Body of pancreas (tissue), 4 donors: ENCODE results near the gene PRPSAP1. TPM values are rescaled to one million over a fixed set of nuclear protein-coding genes. Genes with fewer than 3 reads are reported as not detected.

Source experiments
- ATAC-seq: fragments of 150-250 bp; one replicate; pipeline ENCODE4 v1.9.1; 2016
- DNase-seq, 4 donors: peaks; one replicate each; pipeline ENCODE4 v3.0.0-alpha.2; 2019
- H3K27ac ChIP-seq, 4 donors: fragments of 200-600 bp; sonication (generic); 1 replicate in 3 of 4; 2 replicates in 1 of 4; pipeline versions ENCODE4 v1.5.1 to v1.6.1; 2016 to 2019; ENCODE audit warnings: mild to moderate bottlenecking in 1 of 4, mixed read lengths in 1 of 4, moderate library complexity in 1 of 4
- H3K27me3 ChIP-seq, 2 donors: fragments of 200-600 bp; sonication (generic); one replicate each; pipeline ENCODE4 v1.6.0; 2016; ENCODE audit warnings: mild to moderate bottlenecking in 1 of 2
- H3K36me3 ChIP-seq, 2 donors: fragments of 200-600 bp; sonication (generic); replicated peaks in 1 of 2; 2 replicates each; pipeline ENCODE4 v1.5.1; 2016; ENCODE audit warnings: low read depth in 2 of 2; ENCODE audit not compliant: insufficient read depth in 1 of 2
- H3K4me1 ChIP-seq: fragments of 200-600 bp; sonication (generic); one replicate; pipeline ENCODE4 v1.6.0; 2016
- H3K4me3 ChIP-seq, 2 donors: fragments of 200-600 bp; sonication (generic); 1 replicate in 1 of 2; 2 replicates in 1 of 2; pipeline ENCODE4 v1.5.1; 2016 to 2019
- H3K9me3 ChIP-seq, 3 donors: fragments of 200-600 bp; sonication (generic); 1 replicate in 2 of 3; 2 replicates in 1 of 3; pipeline ENCODE4 v1.5.1; 2016
- POLR2A ChIP-seq, 3 donors: fragments of 450-650 bp; IDR thresholded peaks; one replicate each; pipeline ENCODE4 v1.6.1; 2016; ENCODE audit warnings: antibody characterized with exemption in 3 of 3, mild to moderate bottlenecking in 2 of 3
- WGBS, 2 donors: methylation state at CpG; one replicate each; pipeline ENCODE4 v1.1.5; 2017; 5-methylcytosine and 5-hydroxymethylcytosine counted together
- intact Hi-C: fragments of 100-400 bp; cut with DNase I; formaldehyde crosslinking; loops from one replicate; pipeline ENCODE4 v1.15.1; 2023
- total RNA-seq, 2 donors: library from RNA; depleted of rRNA; stranded (reverse); fragments of >200 nt; gene quantifications; one replicate each; pipeline ENCODE4 v1.1.0, GENCODE V29; 2016
- TF ChIP-seq, protein P1 (sequence below), 7 experiments: fragments of 450-650 bp in 4 of 7; fragments of 200-600 bp in 3 of 7; sonication (generic) in 3 of 7; IDR thresholded peaks; one replicate each; pipeline ENCODE4 v1.5.1; 2016 to 2019; ENCODE audit warnings: antibody characterized with exemption in 7 of 7

PRPSAP1 gene
- total RNA-seq, 2 donors from 2014 or later = 34.8 to 55.7 TPM

DNA sequence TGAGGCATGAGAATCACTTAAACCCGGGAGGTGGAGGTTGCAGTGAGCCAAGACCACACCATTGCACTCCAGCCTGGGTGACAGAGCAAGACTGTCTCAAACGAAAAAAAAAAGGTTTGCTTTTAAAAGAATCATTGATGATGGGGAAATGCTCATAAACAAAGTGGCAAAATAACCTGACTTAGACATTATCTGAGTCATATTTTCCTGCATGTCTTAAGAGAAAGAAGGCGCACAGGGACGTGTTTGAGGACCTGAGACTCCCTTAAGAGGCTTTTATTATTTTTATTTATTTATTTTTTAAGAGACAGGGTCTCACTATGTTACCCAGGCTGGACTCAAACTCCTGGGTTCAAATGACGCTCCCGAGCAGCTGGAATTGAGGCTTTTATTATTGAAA lies 5.7 kb upstream of the PRPSAP1 start:
- peaks cover 9% of the 10 kb centered on the region for H3K4me1 ChIP-seq
- no peak for ATAC-seq
- no peak for DNase-seq
- no peak overlapping the region for H3K27ac ChIP-seq
- H3K4me3 ChIP-seq = no peak overlapping the region
- H3K27me3 ChIP-seq = no peaks in the 10 kb centered on the region
- H3K9me3 ChIP-seq = no peaks in the 10 kb centered on the region
- intact Hi-C loops = no loop called here
- WGBS, 2 donors = 79 to 83% methylated on average over 6 of the region's 6 CpGs
- no peaks in the 10 kb centered on the region for H3K36me3 ChIP-seq
- TF ChIP-seq, protein P1, sequence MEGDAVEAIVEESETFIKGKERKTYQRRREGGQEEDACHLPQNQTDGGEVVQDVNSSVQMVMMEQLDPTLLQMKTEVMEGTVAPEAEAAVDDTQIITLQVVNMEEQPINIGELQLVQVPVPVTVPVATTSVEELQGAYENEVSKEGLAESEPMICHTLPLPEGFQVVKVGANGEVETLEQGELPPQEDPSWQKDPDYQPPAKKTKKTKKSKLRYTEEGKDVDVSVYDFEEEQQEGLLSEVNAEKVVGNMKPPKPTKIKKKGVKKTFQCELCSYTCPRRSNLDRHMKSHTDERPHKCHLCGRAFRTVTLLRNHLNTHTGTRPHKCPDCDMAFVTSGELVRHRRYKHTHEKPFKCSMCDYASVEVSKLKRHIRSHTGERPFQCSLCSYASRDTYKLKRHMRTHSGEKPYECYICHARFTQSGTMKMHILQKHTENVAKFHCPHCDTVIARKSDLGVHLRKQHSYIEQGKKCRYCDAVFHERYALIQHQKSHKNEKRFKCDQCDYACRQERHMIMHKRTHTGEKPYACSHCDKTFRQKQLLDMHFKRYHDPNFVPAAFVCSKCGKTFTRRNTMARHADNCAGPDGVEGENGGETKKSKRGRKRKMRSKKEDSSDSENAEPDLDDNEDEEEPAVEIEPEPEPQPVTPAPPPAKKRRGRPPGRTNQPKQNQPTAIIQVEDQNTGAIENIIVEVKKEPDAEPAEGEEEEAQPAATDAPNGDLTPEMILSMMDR (IDR thresholded peaks at IDR 0.05) = no peak
- no peak for TF ChIP-seq POLR2A (IDR thresholded peaks at IDR 0.05)

GRCh38 chr17:76357597-76358158 lies 4.0 kb upstream of the PRPSAP1 start:
- Histone ChIP-seq H3K9me3 (no peaks in the 10 kb centered on the region), H3K27ac (no peak overlapping the region), H3K36me3 (no peaks in the 10 kb centered on the region), H3K4me3 (no peak overlapping the region), H3K4me1 (peaks cover 9% of the 10 kb centered on the region), H3K27me3 (no peaks in the 10 kb centered on the region)
- intact Hi-C loops = no loop called here
- 71 to 74% methylated on average over 5 to 6 of the region's 6 CpGs for WGBS, 2 donors
- no peak for TF ChIP-seq POLR2A (IDR thresholded peaks at IDR 0.05)
- TF ChIP-seq, protein P1 (IDR thresholded peaks at IDR 0.05) = no peak
- DNase-seq (no peak), ATAC-seq (no peak)

DNA sequence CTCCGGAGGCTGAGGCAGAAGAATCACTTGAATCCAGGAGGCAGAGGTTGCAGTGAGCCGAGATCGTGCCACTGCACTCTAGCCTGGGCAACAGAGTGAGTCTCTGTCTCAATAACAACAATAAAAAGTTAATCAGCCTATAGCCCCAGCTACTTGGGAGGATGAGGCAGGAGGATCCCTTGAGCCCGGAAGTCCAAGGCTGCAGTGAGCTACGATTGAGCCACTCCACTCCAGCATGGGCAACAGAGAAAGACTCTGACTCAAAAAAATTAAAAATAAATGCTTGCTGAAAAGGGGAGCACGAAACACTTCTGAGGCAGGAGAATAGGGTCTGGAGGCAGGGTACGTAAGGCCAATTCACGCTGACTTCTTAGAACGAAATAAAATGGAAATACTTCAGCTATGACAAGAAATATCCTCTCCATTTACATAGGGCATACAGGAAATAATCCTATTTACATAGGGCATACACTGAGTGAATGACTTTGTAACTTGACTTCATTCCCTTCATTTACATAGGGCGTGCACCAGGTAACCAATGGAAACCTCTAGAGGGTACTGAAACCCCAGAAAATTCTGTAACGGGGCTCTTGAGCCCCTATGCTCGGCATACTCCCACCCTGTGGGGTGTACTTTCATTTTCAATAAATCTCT lies 3.2 kb upstream of the PRPSAP1 start:
- Histone ChIP-seq H3K27ac (no peak overlapping the region), H3K9me3 (no peaks in the 10 kb centered on the region), H3K4me3 (no peak overlapping the region), H3K27me3 (no peaks in the 10 kb centered on the region), H3K4me1 (peaks cover 11% of the 10 kb centered on the region), H3K36me3 (no peaks in the 10 kb centered on the region)
- DNase-seq = no peak
- TF ChIP-seq POLR2A (IDR thresholded peaks at IDR 0.05) = no peak
- TF ChIP-seq, protein P1 (IDR thresholded peaks at IDR 0.05) = no peak
- ATAC-seq = no peak
- intact Hi-C loops = no loop called here
- WGBS, 2 donors = 55 to 61% methylated on average over 12 of the region's 12 CpGs

- no peak overlapping the region for H3K4me3 ChIP-seq
- H3K4me1 ChIP-seq = peaks cover 19% of the 10 kb centered on the region
- no peak for ATAC-seq
- TF ChIP-seq, protein P1 (IDR thresholded peaks at IDR 0.05) = no peak
- no peak for TF ChIP-seq POLR2A (IDR thresholded peaks at IDR 0.05)
- H3K27ac ChIP-seq = no peak overlapping the region
- 47 to 55% methylated on average over 10 to 13 of the region's 13 CpGs for WGBS, 2 donors
- no peak for DNase-seq
- H3K9me3 ChIP-seq = no peaks in the 10 kb centered on the region
- no peaks in the 10 kb centered on the region for H3K36me3 ChIP-seq
- no peaks in the 10 kb centered on the region for H3K27me3 ChIP-seq
- intact Hi-C loops = no loop called here
Observed at GRCh38 chr17:76354747-76355310, 1.1 kb upstream of the PRPSAP1 start.
